HL-60/S4 (cell line): Measurements from ENCODE around the gene FRMD4A.
"Not testable (repeated sequence)": the region's sequence is repeated elsewhere in the genome, so short reads cannot be mapped to it uniquely, and the experiment has no call there.

ENCODE experiments used
- in situ Hi-C: fragments of 300-500 bp; cut with MboI; formaldehyde crosslinking; loops from 2 replicates; pipeline ENCODE4 v1.14.3; 2022; ENCODE audit warnings: low sequenced_read_pairs

Gene FRMD4A

GRCh38 chr10:13924040-13924725, 406.5 kb downstream of the FRMD4A start:
- in situ Hi-C loops = no loop called here

GRCh38 chr10:13922586-13922985, 408.1 kb downstream of the FRMD4A start:
- in situ Hi-C loops = no loop called here

GRCh38 chr10:13921941-13922340, 408.8 kb downstream of the FRMD4A start:
- in situ Hi-C loops = no loop called here

- in situ Hi-C loops = not testable (repeated sequence)
These were observed 409.6 kb downstream of the FRMD4A start for GRCh38 chr10:13921131-13921530.

GRCh38 chr10:13920465-13920864, 410.3 kb downstream of the FRMD4A start:
- in situ Hi-C loops = no loop called here

GRCh38 chr10:13920031-13920430, 410.7 kb downstream of the FRMD4A start:
- in situ Hi-C loops = no loop called here

GRCh38 chr10:13917791-13918190, 412.9 kb downstream of the FRMD4A start:
- in situ Hi-C loops = no loop called here

- in situ Hi-C loops = no loop called here
These were observed 414.3 kb downstream of the FRMD4A start for GRCh38 chr10:13916384-13916947.

GRCh38 chr10:13915710-13916109, 415.0 kb downstream of the FRMD4A start:
- in situ Hi-C loops = no loop called here

GRCh38 chr10:13913897-13914296, 416.8 kb downstream of the FRMD4A start:
- in situ Hi-C loops = no loop called here

GRCh38 chr10:13911821-13912520, 418.8 kb downstream of the FRMD4A start:
- in situ Hi-C loops = no loop called here

GRCh38 chr10:13909516-13910258, 421.0 kb downstream of the FRMD4A start:
- in situ Hi-C loops = no loop called here

- in situ Hi-C loops = no loop called here
These were observed 422.2 kb downstream of the FRMD4A start for GRCh38 chr10:13908475-13908874.

- in situ Hi-C loops = no loop called here
These were observed 423.2 kb downstream of the FRMD4A start for GRCh38 chr10:13907570-13907969.

GRCh38 chr10:13905281-13905680, 425.4 kb downstream of the FRMD4A start:
- in situ Hi-C loops = no loop called here

GRCh38 chr10:13904064-13904463, 426.7 kb downstream of the FRMD4A start:
- in situ Hi-C loops = no loop called here

GRCh38 chr10:13902868-13903587, 427.7 kb downstream of the FRMD4A start:
- in situ Hi-C loops = no loop called here

- in situ Hi-C loops = no loop called here
These were observed 430.8 kb downstream of the FRMD4A start for GRCh38 chr10:13899941-13900340.

GRCh38 chr10:13896146-13896545, 434.6 kb downstream of the FRMD4A start:
- in situ Hi-C loops = not testable (repeated sequence)

GRCh38 chr10:13894412-13895093, 436.2 kb downstream of the FRMD4A start:
- in situ Hi-C loops = no loop called here
